Loucy (cell line): ENCODE data around the gene AGPAT2.

Source experiments
- H2AFZ ChIP-seq: fragments of 200-600 bp; sonication (generic); 2 replicates; pipeline ENCODE4 v1.6.0; 2016; ENCODE audit warnings: antibody characterized with exemption, mild to moderate bottlenecking, low read length, moderate library complexity
- H3F3A ChIP-seq: fragments of 200-600 bp; 2 replicates; pipeline ENCODE4 v1.6.0; 2016; ENCODE audit warnings: antibody characterized with exemption, low read depth, mild to moderate bottlenecking
- H3K27me3 ChIP-seq: fragments of 200-600 bp; sonication (generic); 2 replicates; pipeline ENCODE4 v1.6.1; 2014; ENCODE audit warnings: low read length, mild to moderate bottlenecking; ENCODE audit not compliant: insufficient read depth, poor library complexity, severe bottlenecking
- H3K36me3 ChIP-seq: fragments of 200-600 bp; sonication (generic); 2 replicates; pipeline ENCODE4 v1.6.1; 2016; ENCODE audit warnings: low read length; ENCODE audit not compliant: insufficient read depth
- H3K4me1 ChIP-seq: fragments of 200-600 bp; sonication (generic); 2 replicates; pipeline ENCODE4 v1.5.1; 2014; ENCODE audit warnings: low read length, mild to moderate bottlenecking; ENCODE audit not compliant: insufficient read depth, poor library complexity, severe bottlenecking
- H3K4me2 ChIP-seq: fragments of 200-600 bp; sonication (generic); 2 replicates; pipeline ENCODE4 v1.6.0; 2014; ENCODE audit warnings: antibody characterized with exemption, low read length, low read depth, mild to moderate bottlenecking; ENCODE audit not compliant: poor library complexity, severe bottlenecking
- H3K4me3 ChIP-seq: fragments of 200-600 bp; sonication (generic); 2 replicates; pipeline ENCODE4 v1.5.1; 2014; ENCODE audit warnings: low read length, mild to moderate bottlenecking, mixed read lengths; ENCODE audit not compliant: poor library complexity, severe bottlenecking
- H3K79me2 ChIP-seq: fragments of 200-600 bp; sonication (generic); 2 replicates; pipeline ENCODE4 v1.6.1; 2014; ENCODE audit warnings: low read length; ENCODE audit not compliant: insufficient read depth
- H3K9ac ChIP-seq: fragments of 200-600 bp; sonication (generic); 2 replicates; pipeline ENCODE4 v1.6.0; 2014; ENCODE audit warnings: mild to moderate bottlenecking, low read depth, low read length, moderate library complexity; ENCODE audit not compliant: poor library complexity, severe bottlenecking
- H3K9me2 ChIP-seq: fragments of 200-600 bp; sonication (generic); replicated peaks from 2 replicates; pipeline ENCODE4 v1.6.1; 2016; ENCODE audit warnings: low read depth, low read length, mixed read lengths
- H3K9me3 ChIP-seq: fragments of 200-600 bp; sonication (generic); 2 replicates; pipeline ENCODE4 v1.6.1; 2014; ENCODE audit warnings: mild to moderate bottlenecking, antibody characterized with exemption, low read length, low read depth; ENCODE audit not compliant: insufficient read depth
- H4K20me1 ChIP-seq: fragments of 200-600 bp; sonication (generic); 2 replicates; pipeline ENCODE4 v1.6.0; 2014; ENCODE audit warnings: antibody characterized with exemption, low read length, mild to moderate bottlenecking; ENCODE audit not compliant: insufficient read depth, poor library complexity, severe bottlenecking
- EZH2phosphoT487 ChIP-seq: fragments of 200-600 bp; IDR thresholded peaks from 2 replicates; pipeline ENCODE4 v1.6.1; 2018; ENCODE audit warnings: antibody characterized with exemption, mild to moderate bottlenecking, moderate library complexity, borderline replicate concordance
- TF ChIP-seq, protein P1 (sequence below): fragments of 200-600 bp; sonication (generic); conservative IDR thresholded peaks from 2 replicates; pipeline ENCODE4 v1.5.1; 2014; ENCODE audit warnings: mild to moderate bottlenecking, antibody characterized with exemption, low read length

The AGPAT2 gene

DNA sequence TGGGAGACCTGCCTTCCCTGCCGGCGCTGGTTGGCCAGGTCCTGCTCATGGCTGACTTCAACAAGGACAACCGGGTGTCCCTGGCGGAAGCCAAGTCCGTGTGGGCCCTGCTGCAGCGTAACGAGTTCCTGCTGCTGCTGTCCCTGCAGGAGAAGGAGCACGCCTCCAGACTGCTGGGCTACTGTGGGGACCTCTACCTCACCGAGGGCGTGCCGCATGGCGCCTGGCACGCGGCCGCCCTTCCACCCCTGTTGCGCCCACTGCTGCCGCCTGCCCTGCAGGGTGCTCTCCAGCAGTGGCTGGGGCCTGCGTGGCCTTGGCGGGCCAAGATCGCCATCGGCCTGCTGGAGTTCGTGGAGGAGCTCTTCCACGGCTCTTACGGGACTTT lies 35.7 kb upstream of the AGPAT2 start:
- Histone ChIP-seq H3K4me2 (no peak overlapping the region), H3K4me3 (no peak overlapping the region), H3K9me3 (no peaks in the 10 kb centered on the region), H3K9ac (no peak overlapping the region), H3K79me2 (peaks cover 45% of the 10 kb centered on the region), H3K9me2 (no peaks in the 10 kb centered on the region), H2AFZ (no peak overlapping the region), H3K36me3 (peaks cover 31% of the 10 kb centered on the region; the same call in 1 of the 2 replicates), H3K27me3 (no peaks in the 10 kb centered on the region), H3K4me1 (peaks cover 15% of the 10 kb centered on the region), H4K20me1 (peaks cover 44% of the 10 kb centered on the region), H3F3A (no peaks in the 10 kb centered on the region)
- TF ChIP-seq, protein P1, sequence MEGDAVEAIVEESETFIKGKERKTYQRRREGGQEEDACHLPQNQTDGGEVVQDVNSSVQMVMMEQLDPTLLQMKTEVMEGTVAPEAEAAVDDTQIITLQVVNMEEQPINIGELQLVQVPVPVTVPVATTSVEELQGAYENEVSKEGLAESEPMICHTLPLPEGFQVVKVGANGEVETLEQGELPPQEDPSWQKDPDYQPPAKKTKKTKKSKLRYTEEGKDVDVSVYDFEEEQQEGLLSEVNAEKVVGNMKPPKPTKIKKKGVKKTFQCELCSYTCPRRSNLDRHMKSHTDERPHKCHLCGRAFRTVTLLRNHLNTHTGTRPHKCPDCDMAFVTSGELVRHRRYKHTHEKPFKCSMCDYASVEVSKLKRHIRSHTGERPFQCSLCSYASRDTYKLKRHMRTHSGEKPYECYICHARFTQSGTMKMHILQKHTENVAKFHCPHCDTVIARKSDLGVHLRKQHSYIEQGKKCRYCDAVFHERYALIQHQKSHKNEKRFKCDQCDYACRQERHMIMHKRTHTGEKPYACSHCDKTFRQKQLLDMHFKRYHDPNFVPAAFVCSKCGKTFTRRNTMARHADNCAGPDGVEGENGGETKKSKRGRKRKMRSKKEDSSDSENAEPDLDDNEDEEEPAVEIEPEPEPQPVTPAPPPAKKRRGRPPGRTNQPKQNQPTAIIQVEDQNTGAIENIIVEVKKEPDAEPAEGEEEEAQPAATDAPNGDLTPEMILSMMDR: no peak
- no peak for TF ChIP-seq EZH2phosphoT487

DNA sequence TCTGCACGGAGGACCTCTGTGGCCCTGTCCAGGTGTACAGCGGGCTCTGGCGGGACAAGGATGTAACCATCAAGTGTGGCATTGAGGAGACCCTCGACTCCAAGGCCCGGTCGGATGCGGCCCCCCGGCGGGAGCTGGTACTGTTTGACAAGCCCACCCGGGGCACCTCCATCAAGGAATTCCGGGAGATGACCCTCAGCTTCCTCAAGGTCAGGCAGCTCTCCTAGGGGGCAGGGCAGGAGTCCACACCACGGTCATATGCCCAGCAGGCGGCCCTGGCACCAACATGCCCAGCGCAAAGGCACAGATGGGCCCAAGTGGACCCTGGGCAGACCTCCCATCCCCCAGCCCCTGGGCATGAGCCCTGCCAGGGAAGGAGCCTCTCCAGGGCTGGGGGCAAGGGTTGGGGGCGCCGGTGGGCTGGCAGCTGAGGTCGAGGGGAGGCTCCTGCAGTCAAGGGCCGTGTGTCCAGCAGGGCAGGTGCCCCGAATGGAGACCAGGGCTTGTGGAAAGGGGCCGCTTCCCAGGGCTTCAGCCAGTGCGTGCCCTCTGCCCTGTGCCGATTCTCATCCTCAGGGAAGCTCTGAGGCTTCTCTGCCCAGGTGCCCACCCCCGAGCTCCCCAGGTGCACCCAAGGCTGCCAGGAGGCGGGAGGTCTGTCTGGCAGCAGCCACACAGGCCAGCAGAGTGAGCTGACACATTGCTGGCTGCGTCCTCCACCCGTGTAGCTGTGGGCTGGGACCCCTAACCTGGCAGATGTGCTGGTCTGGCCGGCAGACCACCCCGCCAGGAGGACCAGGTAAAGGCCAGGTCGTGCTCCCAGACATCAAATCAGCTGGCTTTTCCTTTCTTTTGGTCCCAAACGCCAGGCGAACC lies 35.1 kb upstream of the AGPAT2 start:
- H3K79me2 ChIP-seq: peaks cover 39% of the 10 kb centered on the region
- peaks cover 31% of the 10 kb centered on the region; the same call in 1 of the 2 replicates for H3K36me3 ChIP-seq
- H3K4me1 ChIP-seq: peaks cover 15% of the 10 kb centered on the region
- peaks cover 38% of the 10 kb centered on the region for H4K20me1 ChIP-seq
- no peaks in the 10 kb centered on the region for H3F3A ChIP-seq
- no peaks in the 10 kb centered on the region for H3K9me2 ChIP-seq
- H3K9ac ChIP-seq: no peak overlapping the region
- H3K4me2 ChIP-seq: no peak overlapping the region
- TF ChIP-seq, protein P1: no peak
- TF ChIP-seq EZH2phosphoT487: no peak
- no peaks in the 10 kb centered on the region for H3K27me3 ChIP-seq
- no peak overlapping the region for H3K4me3 ChIP-seq
- no peaks in the 10 kb centered on the region for H3K9me3 ChIP-seq
- H2AFZ ChIP-seq: no peak overlapping the region

DNA sequence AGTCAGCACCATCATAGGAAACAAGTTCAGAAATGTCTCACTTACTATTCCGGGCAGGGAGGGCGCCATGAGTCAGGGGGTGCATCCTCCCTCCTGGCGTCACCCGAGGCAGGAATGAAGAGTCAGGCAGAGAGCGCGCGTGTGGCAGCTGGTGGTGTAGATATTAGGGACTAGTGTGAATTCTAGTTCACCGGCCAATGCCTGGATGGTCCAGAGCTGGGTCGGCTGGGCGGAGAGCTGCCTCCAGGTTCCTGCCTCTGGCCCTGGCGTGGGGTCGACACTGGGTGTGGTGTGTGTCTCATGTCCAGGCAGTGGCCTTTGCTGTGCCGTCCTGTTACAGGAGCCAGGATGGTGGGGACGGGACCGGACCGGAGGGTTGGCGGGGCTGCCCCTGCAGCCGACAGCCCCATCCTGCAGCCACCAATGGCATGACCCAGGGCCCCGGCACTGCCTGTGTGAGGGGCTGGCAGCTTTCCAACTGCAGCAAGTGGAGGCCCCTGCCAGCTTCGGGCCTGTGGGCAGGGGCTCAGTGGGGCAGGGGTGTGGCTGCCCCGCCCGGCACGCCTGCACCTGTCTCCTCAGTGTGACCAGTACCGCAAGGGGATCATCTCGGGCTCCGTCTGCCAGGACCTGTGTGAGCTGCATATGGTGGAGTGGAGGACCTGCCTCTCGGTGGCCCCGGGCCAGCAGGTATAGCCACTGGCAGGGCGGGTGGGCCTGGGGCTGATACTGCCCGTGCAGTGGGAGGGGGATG lies 34.3 kb upstream of the AGPAT2 start:
- Histone ChIP-seq H4K20me1 (peaks cover 30% of the 10 kb centered on the region), H3F3A (no peaks in the 10 kb centered on the region), H3K79me2 (peaks cover 31% of the 10 kb centered on the region), H3K9me2 (no peaks in the 10 kb centered on the region), H3K9me3 (no peaks in the 10 kb centered on the region), H3K27me3 (no peaks in the 10 kb centered on the region), H3K4me2 (no peak overlapping the region), H3K4me1 (peaks cover 10% of the 10 kb centered on the region), H2AFZ (no peak overlapping the region), H3K4me3 (no peak overlapping the region), H3K9ac (no peak overlapping the region), H3K36me3 (peaks cover 31% of the 10 kb centered on the region; the same call in 1 of the 2 replicates)
- TF ChIP-seq, protein P1: no peak
- TF ChIP-seq EZH2phosphoT487: no peak
